HEK293 (cell line): ENCODE data around the gene LYZL1.

Source experiments
- CTCF ChIA-PET: fragments of 350-600 bp; formaldehyde crosslinking; extraction: SDS; loops from one replicate; lab custom pipeline; 2021; ENCODE audit warnings: antibody characterized with exemption; lab: Yijun Ruan, JAX
- POLR2A ChIA-PET: fragments of 300-600 bp; formaldehyde crosslinking; extraction: SDS; loops from one replicate; lab custom pipeline; 2020; ENCODE audit warnings: antibody characterized with exemption, inconsistent platforms; lab: Yijun Ruan, JAX
- H3K27ac ChIP-seq: fragments of 200-500 bp; sonication (Bioruptor generic); 2 replicates; pipeline ENCODE4 v1.5.1; 2014; ENCODE audit warnings: low read depth, low read length, control low read depth, inconsistent platforms; ENCODE audit errors: extremely low read depth
- H3K36me3 ChIP-seq, 2 experiments: fragments of 200-500 bp in 1 of 2; sonication (Bioruptor generic) in 1 of 2; 1 replicate in 1 of 2; 2 replicates in 1 of 2; pipeline ENCODE4 v1.5.1; 2014 to 2017; ENCODE audit warnings: inconsistent platforms in 2 of 2, low read length in 2 of 2; ENCODE audit not compliant: control insufficient read depth in 2 of 2, insufficient read depth in 1 of 2
- H3K4me1 ChIP-seq: fragments of 200-500 bp; sonication (Bioruptor generic); 2 replicates; pipeline ENCODE4 v1.5.1; 2014; ENCODE audit warnings: mild to moderate bottlenecking, low read length, inconsistent platforms; ENCODE audit not compliant: control insufficient read depth, insufficient read depth
- H3K4me3 ChIP-seq: 2 replicates; pipeline ENCODE4 v1.5.1; 2011; ENCODE audit warnings: low read depth, mild to moderate bottlenecking, control low read depth, low read length, moderate library complexity
- H3K9me3 ChIP-seq: fragments of 200-500 bp; sonication (Bioruptor generic); 2 replicates; pipeline ENCODE4 v1.5.1; 2014; ENCODE audit warnings: low read depth, low read length, inconsistent platforms; ENCODE audit not compliant: control insufficient read depth, insufficient read depth
- ATF2 ChIP-seq: fragments of 450-650 bp; formaldehyde crosslinking; IDR thresholded peaks from 2 replicates; pipeline ENCODE4 v1.5.1; 2016; ENCODE audit warnings: missing biosample characterization, missing genetic modification characterization, low read depth
- HOXC10 ChIP-seq: sonication (generic); formaldehyde crosslinking; IDR thresholded peaks from 2 replicates; pipeline ENCODE4 v1.8.1; 2023; ENCODE audit warnings: mild to moderate bottlenecking, missing genetic modification reagents
- KLF1 ChIP-seq: fragments of 450-650 bp; formaldehyde crosslinking; IDR thresholded peaks from 2 replicates; pipeline ENCODE4 v1.5.1; 2016; ENCODE audit warnings: missing biosample characterization, missing genetic modification characterization
- KLF10 ChIP-seq: fragments of 450-650 bp; IDR thresholded peaks from 2 replicates; pipeline ENCODE4 v1.5.1; 2018; ENCODE audit warnings: missing biosample characterization, mild to moderate bottlenecking, missing genetic modification characterization
- KLF7 ChIP-seq: fragments of 450-650 bp; formaldehyde crosslinking; IDR thresholded peaks from 2 replicates; pipeline ENCODE4 v1.5.1; 2016; ENCODE audit warnings: missing biosample characterization, missing genetic modification characterization, borderline replicate concordance
- PRDM1 ChIP-seq: fragments of 450-650 bp; formaldehyde crosslinking; IDR thresholded peaks from 2 replicates; pipeline ENCODE4; 2016; ENCODE audit warnings: missing biosample characterization, missing genetic modification characterization
- PRDM6 ChIP-seq: fragments of 450-650 bp; formaldehyde crosslinking; IDR thresholded peaks from 2 replicates; pipeline ENCODE4 v1.5.1; 2017; ENCODE audit warnings: missing biosample characterization, missing genetic modification characterization
- SCRT2 ChIP-seq: fragments of 450-650 bp; formaldehyde crosslinking; IDR thresholded peaks from 2 replicates; pipeline ENCODE4 v1.5.1; 2016; ENCODE audit warnings: missing biosample characterization, missing genetic modification characterization
- ZBTB44 ChIP-seq: fragments of 450-650 bp; IDR thresholded peaks from 2 replicates; pipeline ENCODE4 v1.5.1; 2018; ENCODE audit warnings: missing biosample characterization, mild to moderate bottlenecking, missing genetic modification characterization
- ZBTB48 ChIP-seq: fragments of 450-650 bp; formaldehyde crosslinking; IDR thresholded peaks from 2 replicates; pipeline ENCODE4 v1.5.1; 2016; ENCODE audit warnings: missing biosample characterization, missing genetic modification characterization
- ZNF121 ChIP-seq: fragments of 450-650 bp; formaldehyde crosslinking; IDR thresholded peaks from 2 replicates; pipeline ENCODE4 v1.5.1; 2016; ENCODE audit warnings: missing biosample characterization, missing genetic modification characterization
- ZNF2 ChIP-seq: fragments of 450-650 bp; formaldehyde crosslinking; IDR thresholded peaks from 2 replicates; pipeline ENCODE4 v1.5.1; 2016; ENCODE audit warnings: missing biosample characterization, missing genetic modification characterization
- ZNF223 ChIP-seq: fragments of 450-650 bp; formaldehyde crosslinking; IDR thresholded peaks from 2 replicates; pipeline ENCODE4 v1.5.1; 2016; ENCODE audit warnings: missing biosample characterization, missing genetic modification characterization
- ZNF24 ChIP-seq: fragments of 450-650 bp; formaldehyde crosslinking; IDR thresholded peaks from 2 replicates; pipeline ENCODE4 v1.5.1; 2016; ENCODE audit warnings: missing biosample characterization, missing genetic modification characterization
- ZNF280D ChIP-seq: fragments of 450-650 bp; formaldehyde crosslinking; IDR thresholded peaks from 2 replicates; pipeline ENCODE4 v1.5.1; 2016; ENCODE audit warnings: missing biosample characterization, missing genetic modification characterization
- ZNF311 ChIP-seq: fragments of 450-650 bp; formaldehyde crosslinking; IDR thresholded peaks from 2 replicates; pipeline ENCODE4 v1.5.1; 2017; ENCODE audit warnings: missing biosample characterization, missing genetic modification characterization, borderline replicate concordance
- ZNF366 ChIP-seq: fragments of 450-650 bp; formaldehyde crosslinking; conservative IDR thresholded peaks from 2 replicates; pipeline ENCODE4 v1.5.1; 2016; ENCODE audit warnings: missing biosample characterization, missing genetic modification characterization
- ZNF394 ChIP-seq: fragments of 450-650 bp; formaldehyde crosslinking; IDR thresholded peaks from 2 replicates; pipeline ENCODE4 v1.5.1; 2016; ENCODE audit warnings: missing biosample characterization, missing genetic modification characterization, mild to moderate bottlenecking, moderate library complexity, borderline replicate concordance
- ZNF449 ChIP-seq: fragments of 450-650 bp; formaldehyde crosslinking; IDR thresholded peaks from 2 replicates; pipeline ENCODE4 v1.5.1; 2017; ENCODE audit warnings: missing biosample characterization, mild to moderate bottlenecking, missing genetic modification characterization, moderate library complexity
- ZNF501 ChIP-seq: fragments of 450-650 bp; formaldehyde crosslinking; IDR thresholded peaks from 2 replicates; pipeline ENCODE4 v1.5.1; 2016; ENCODE audit warnings: missing biosample characterization, missing genetic modification characterization
- ZNF596 ChIP-seq: fragments of 450-650 bp; IDR thresholded peaks from 2 replicates; pipeline ENCODE4 v1.5.0; 2018; ENCODE audit warnings: missing biosample characterization, mild to moderate bottlenecking, missing genetic modification characterization, moderate library complexity
- ZNF654 ChIP-seq: fragments of 450-650 bp; formaldehyde crosslinking; IDR thresholded peaks from 2 replicates; pipeline ENCODE4 v1.5.1; 2016; ENCODE audit warnings: low read depth, missing biosample characterization, missing genetic modification characterization
- ZNF660 ChIP-seq: fragments of 450-650 bp; IDR thresholded peaks from 2 replicates; pipeline ENCODE4 v1.5.1; 2018; ENCODE audit warnings: missing biosample characterization, mild to moderate bottlenecking, missing genetic modification characterization
- ZNF692 ChIP-seq: fragments of 450-650 bp; formaldehyde crosslinking; IDR thresholded peaks from 2 replicates; pipeline ENCODE4 v1.5.1; 2016; ENCODE audit warnings: missing biosample characterization, missing genetic modification characterization
- ZNF777 ChIP-seq: fragments of 450-650 bp; formaldehyde crosslinking; IDR thresholded peaks from 2 replicates; pipeline ENCODE4 v1.5.1; 2017; ENCODE audit warnings: missing biosample characterization, missing genetic modification characterization, borderline replicate concordance
- ZSCAN30 ChIP-seq: fragments of 450-650 bp; IDR thresholded peaks from 2 replicates; pipeline ENCODE4 v1.5.1; 2018; ENCODE audit warnings: missing biosample characterization, mild to moderate bottlenecking, missing genetic modification characterization, moderate library complexity

Gene LYZL1

GRCh38 chr10:29304264-29304994 lies 15.6 kb downstream of the LYZL1 start:
- CTCF ChIA-PET = interaction anchor here (0.6 to 5.0 kb wide), 39 partner anchors 8 to 676 kb away, joined by 3 to 49 read pairs (median 4); no protein-coding TSS in a partner anchor
- no peak overlapping the region for H3K4me3 ChIP-seq
- no peaks in the 10 kb centered on the region for H3K36me3 ChIP-seq
- POLR2A ChIA-PET = no interaction called here
- H3K9me3 ChIP-seq = no peaks in the 10 kb centered on the region; the same call in 1 of the 2 replicates
- no peak overlapping the region; the same call in 1 of the 2 replicates for H3K27ac ChIP-seq
- H3K4me1 ChIP-seq = no peaks in the 10 kb centered on the region; the same call in 1 of the 2 replicates
- peak; percentile 36; the same call in 1 of the 2 replicates for TF ChIP-seq ZBTB44 (tag by site-specific recombination)
- TF ChIP-seq KLF7 (tag by site-specific recombination) = no peak
- TF ChIP-seq ZNF660 = peak; percentile 72; the same call in 1 of the 2 replicates
- TF ChIP-seq ZNF777 (tag by site-specific recombination) = no peak
- TF ChIP-seq ZNF24 (tag by site-specific recombination) = 0 out of 2 replicates have a peak, but pooled peaks have one; percentile 30
- TF ChIP-seq KLF1 = no peak
- 0 out of 2 replicates have a peak, but pooled peaks have one; percentile 24 for TF ChIP-seq ZSCAN30
- TF ChIP-seq ZNF449 (tag by site-specific recombination) = no peak
- TF ChIP-seq HOXC10 (CRISPR knock-in tag) = no peak
- peak; percentile 58; the same call in 1 of the 2 replicates for TF ChIP-seq ZNF2 (tag by site-specific recombination)
- TF ChIP-seq ZNF692 = 0 out of 2 replicates have a peak, but pooled peaks have one; percentile 32
- 0 out of 2 replicates have a peak, but pooled peaks have one; percentile 32 for TF ChIP-seq KLF10 (tag by site-specific recombination)
- peak; percentile 64 for TF ChIP-seq ZBTB48 (tag by site-specific recombination)
- TF ChIP-seq ZNF654 (tag by site-specific recombination) = peak; percentile 97
- no peak for TF ChIP-seq ZNF280D
- no peak for TF ChIP-seq ZNF366 (tag by site-specific recombination)
- peak; percentile 26; the same call in 1 of the 2 replicates for TF ChIP-seq PRDM6 (tag by site-specific recombination)
- no peak for TF ChIP-seq ZNF223
- TF ChIP-seq ZNF394 (tag by site-specific recombination) = no peak
- TF ChIP-seq ZNF121 (tag by site-specific recombination) = no peak
- peak; percentile 79; the same call in 1 of the 2 replicates for TF ChIP-seq ZNF501 (tag by site-specific recombination)
- no peak for TF ChIP-seq ATF2 (tag by site-specific recombination)
- TF ChIP-seq PRDM1 (tag by site-specific recombination) = peak; percentile 55
- no peak for TF ChIP-seq ZNF311 (tag by site-specific recombination)
- no peak for TF ChIP-seq ZNF596 (tag by site-specific recombination)
- no peak for TF ChIP-seq SCRT2
